GM23248 (cell line): ENCODE measurements around the gene PARD6B. TPM values are rescaled to one million over a fixed set of nuclear protein-coding genes. Genes with fewer than 3 reads are reported as not detected.
"Not testable (repeated sequence)": the region's sequence is repeated elsewhere in the genome, so short reads cannot be mapped to it uniquely, and the experiment has no call there.

Experiments used
- DNase-seq: peaks from one replicate; pipeline ENCODE4 v3.0.0-alpha.2; 2015
- H2AFZ ChIP-seq: fragments of 200-600 bp; sonication (generic); 2 replicates; pipeline ENCODE4 v1.6.1; 2016; ENCODE audit warnings: antibody characterized with exemption
- H3F3A ChIP-seq: fragments of 200-600 bp; sonication (generic); 2 replicates; pipeline ENCODE4 v1.6.1; 2016; ENCODE audit warnings: mild to moderate bottlenecking, antibody characterized with exemption, mixed run types; ENCODE audit not compliant: insufficient read depth
- H3K27ac ChIP-seq: fragments of 200-600 bp; sonication (generic); 2 replicates; pipeline ENCODE4 v1.5.1; 2016; ENCODE audit warnings: mild to moderate bottlenecking
- H3K27me3 ChIP-seq: fragments of 200-600 bp; sonication (generic); replicated peaks from 2 replicates; pipeline ENCODE4 v1.6.1; 2016; ENCODE audit warnings: mild to moderate bottlenecking; ENCODE audit not compliant: insufficient read depth
- H3K36me3 ChIP-seq: fragments of 200-600 bp; sonication (generic); 2 replicates; pipeline ENCODE4 v1.6.1; 2016; ENCODE audit warnings: low read depth, mild to moderate bottlenecking
- H3K4me1 ChIP-seq: fragments of 200-600 bp; sonication (generic); 2 replicates; pipeline ENCODE4 v1.6.1; 2016; ENCODE audit warnings: mild to moderate bottlenecking; ENCODE audit not compliant: insufficient read depth
- H3K4me2 ChIP-seq: fragments of 200-600 bp; sonication (generic); one replicate; pipeline ENCODE4 v1.6.1; 2016; ENCODE audit warnings: mild to moderate bottlenecking; ENCODE audit not compliant: unreplicated experiment
- H3K4me3 ChIP-seq: fragments of 200-600 bp; sonication (generic); 2 replicates; pipeline ENCODE4 v1.5.1; 2016; ENCODE audit warnings: mild to moderate bottlenecking
- H3K79me2 ChIP-seq: fragments of 200-600 bp; sonication (generic); 2 replicates; pipeline ENCODE4 v1.6.1; 2016; ENCODE audit warnings: mild to moderate bottlenecking; ENCODE audit not compliant: insufficient read depth
- H3K9ac ChIP-seq: fragments of 200-600 bp; sonication (generic); 2 replicates; pipeline ENCODE4 v1.6.1; 2016; ENCODE audit warnings: mild to moderate bottlenecking
- H3K9me2 ChIP-seq: fragments of 200-600 bp; sonication (generic); 2 replicates; pipeline ENCODE4 v1.6.1; 2016; ENCODE audit warnings: mixed run types, mild to moderate bottlenecking, moderate library complexity; ENCODE audit not compliant: insufficient read depth
- H3K9me3 ChIP-seq: fragments of 200-600 bp; sonication (generic); one replicate; pipeline ENCODE4 v1.6.1; 2017; ENCODE audit warnings: low read depth
- H4K20me1 ChIP-seq: fragments of 200-600 bp; sonication (generic); 2 replicates; pipeline ENCODE4 v1.6.0; 2016; ENCODE audit not compliant: insufficient read depth
- EZH2 ChIP-seq: fragments of 200-600 bp; sonication (generic); IDR thresholded peaks from 2 replicates; pipeline ENCODE4 v1.6.1; 2018; ENCODE audit warnings: antibody characterized with exemption, mild to moderate bottlenecking; ENCODE audit not compliant: insufficient read depth, poor library complexity, severe bottlenecking
- EZH2phosphoT487 ChIP-seq: fragments of 200-600 bp; sonication (generic); IDR thresholded peaks from 2 replicates; pipeline ENCODE4 v1.6.1; 2018; ENCODE audit warnings: antibody characterized with exemption, moderate library complexity, mild to moderate bottlenecking, low read depth; ENCODE audit not compliant: insufficient read depth
- WGBS, 2 experiments: methylation state at CpG; one replicate each; pipeline ENCODE4 v1.1.6; 2015 to 2017; ENCODE audit warnings: low lambda C conversion rate in 2 of 2, low coverage in 1 of 2; ENCODE audit errors: missing lambda C conversion rate in 2 of 2; 5-methylcytosine and 5-hydroxymethylcytosine counted together
- in situ Hi-C: fragments of 300-500 bp; cut with MboI; formaldehyde crosslinking; loops from 2 replicates; pipeline ENCODE4 v1.15.0; 2020
- polyA plus RNA-seq: library from polyadenylated mRNA; unstranded; fragments of >200 nt; fragmentation: Nextera tagmentation; extraction: Ambion mirVana; gene quantifications from 2 replicates; pipeline ENCODE4 v1.2.1, GENCODE V29; 2016
- total RNA-seq: library from RNA; depleted of rRNA; stranded (reverse); fragments of >200 nt; shearing (Covaris generic); gene quantifications from 2 replicates; pipeline ENCODE4 v1.2.3, GENCODE V29; 2014

PARD6B gene
- total and polyA plus RNA-seq, 2 experiments from 2014 or later = 0.16 TPM; not detected in 1

DNA sequence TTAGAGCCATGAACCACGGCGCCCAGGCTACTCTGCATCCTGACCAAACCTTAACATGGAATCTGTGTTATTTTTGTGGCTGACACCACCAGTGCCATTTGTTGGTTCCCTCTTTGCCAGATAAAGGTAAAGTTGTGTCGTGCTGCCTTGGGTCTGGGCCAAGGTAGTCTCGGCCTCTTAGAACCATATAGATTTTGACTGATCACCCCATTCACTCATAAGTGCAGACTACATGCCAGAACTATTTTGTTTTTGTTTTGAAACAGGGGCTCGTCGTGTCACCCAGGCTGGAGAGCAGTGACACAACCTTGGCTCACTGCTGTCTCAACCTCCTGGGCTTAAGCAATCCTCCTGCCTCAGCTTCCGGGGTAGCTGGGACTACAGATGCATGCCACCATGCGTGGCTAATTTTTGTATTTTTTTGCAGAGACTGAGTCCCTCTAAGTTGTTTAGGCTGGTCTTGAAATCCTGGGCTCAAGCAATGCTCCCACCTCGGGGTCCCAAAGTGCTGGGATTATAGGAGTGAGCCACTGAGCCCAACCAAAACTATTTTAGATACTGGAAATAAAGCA is 20.8 kb upstream of the PARD6B start:
- Histone ChIP-seq H3K27ac (peak overlapping the region; percentile 38; the same call in 1 of the 2 replicates), H3F3A (no peaks in the 10 kb centered on the region), H3K4me3 (no peak overlapping the region), H4K20me1 (no peaks in the 10 kb centered on the region), H3K27me3 (no peaks in the 10 kb centered on the region), H3K36me3 (no peaks in the 10 kb centered on the region), H3K4me1 (peaks cover 15% of the 10 kb centered on the region), H2AFZ (peak overlapping the region; percentile 37), H3K4me2 (peak overlapping the region; percentile 48), H3K9me3 (no peaks in the 10 kb centered on the region), H3K9me2 (no peaks in the 10 kb centered on the region), H3K9ac (peak overlapping the region; percentile 20; the same call in 1 of the 2 replicates), H3K79me2 (no peaks in the 10 kb centered on the region)
- in situ Hi-C loops = no loop called here
- 25 to 29% methylated on average over 9 of the region's 9 CpGs for WGBS, 2 experiments
- peak; percentile 85 for DNase-seq
- no peak for TF ChIP-seq EZH2
- TF ChIP-seq EZH2phosphoT487 = no peak

GRCh38 chr20:50711113-50711825 is 20.1 kb upstream of the PARD6B start:
- H3K9me3 ChIP-seq = no peaks in the 10 kb centered on the region
- H4K20me1 ChIP-seq = no peaks in the 10 kb centered on the region
- no peaks in the 10 kb centered on the region for H3F3A ChIP-seq
- 0 out of 2 replicates have a peak overlapping the region, but pooled peaks have one; percentile 10 for H3K27ac ChIP-seq
- H3K4me1 ChIP-seq = peaks cover 15% of the 10 kb centered on the region
- in situ Hi-C loops = no loop called here
- H3K27me3 ChIP-seq = no peaks in the 10 kb centered on the region
- no peaks in the 10 kb centered on the region for H3K36me3 ChIP-seq
- no peaks in the 10 kb centered on the region for H3K79me2 ChIP-seq
- 94 to 98% methylated on average over 13 of the region's 13 CpGs for WGBS, 2 experiments
- H2AFZ ChIP-seq = peak overlapping the region; percentile 37
- TF ChIP-seq EZH2 = no peak
- no peak for TF ChIP-seq EZH2phosphoT487
- 0 out of 2 replicates have a peak overlapping the region, but pooled peaks have one; percentile 20 for H3K9ac ChIP-seq
- no peak for DNase-seq
- no peaks in the 10 kb centered on the region for H3K9me2 ChIP-seq
- H3K4me3 ChIP-seq = no peak overlapping the region
- H3K4me2 ChIP-seq = no peak overlapping the region

GRCh38 chr20:50712771-50713656 is 18.4 kb upstream of the PARD6B start:
- TF ChIP-seq EZH2 (no peak), EZH2phosphoT487 (no peak)
- no peaks in the 10 kb centered on the region for H3K27me3 ChIP-seq
- in situ Hi-C loops = no loop called here
- no peak overlapping the region for H3K4me3 ChIP-seq
- H2AFZ ChIP-seq = 0 out of 2 replicates have a peak overlapping the region, but pooled peaks have one; percentile 47
- H3K9me3 ChIP-seq = no peaks in the 10 kb centered on the region
- no peak for DNase-seq
- no peaks in the 10 kb centered on the region for H3F3A ChIP-seq
- no peaks in the 10 kb centered on the region for H4K20me1 ChIP-seq
- H3K4me1 ChIP-seq = peaks cover 15% of the 10 kb centered on the region
- no peaks in the 10 kb centered on the region for H3K79me2 ChIP-seq
- H3K9ac ChIP-seq = no peak overlapping the region
- no peak overlapping the region for H3K4me2 ChIP-seq
- H3K9me2 ChIP-seq = no peaks in the 10 kb centered on the region
- WGBS, 2 experiments = 96 to 98% methylated on average over 7 of the region's 7 CpGs
- H3K36me3 ChIP-seq = no peaks in the 10 kb centered on the region
- H3K27ac ChIP-seq = no peak overlapping the region

- Histone ChIP-seq H3K79me2 (no peaks in the 10 kb centered on the region), H2AFZ (0 out of 2 replicates have a peak overlapping the region, but pooled peaks have one; percentile 47), H3K4me1 (peaks cover 15% of the 10 kb centered on the region), H3F3A (no peaks in the 10 kb centered on the region), H3K4me2 (no peak overlapping the region), H4K20me1 (no peaks in the 10 kb centered on the region), H3K27me3 (no peaks in the 10 kb centered on the region), H3K9ac (no peak overlapping the region), H3K27ac (no peak overlapping the region), H3K9me2 (no peaks in the 10 kb centered on the region), H3K9me3 (no peaks in the 10 kb centered on the region), H3K4me3 (no peak overlapping the region), H3K36me3 (no peaks in the 10 kb centered on the region)
- in situ Hi-C loops = no loop called here
- DNase-seq = peak; percentile 62
- no peak for TF ChIP-seq EZH2
- no peak for TF ChIP-seq EZH2phosphoT487
- WGBS, 2 experiments = 56 to 62% methylated on average over 7 of the region's 7 CpGs
These were observed 17.7 kb upstream of the PARD6B start for GRCh38 chr20:50713657-50714101.

DNA sequence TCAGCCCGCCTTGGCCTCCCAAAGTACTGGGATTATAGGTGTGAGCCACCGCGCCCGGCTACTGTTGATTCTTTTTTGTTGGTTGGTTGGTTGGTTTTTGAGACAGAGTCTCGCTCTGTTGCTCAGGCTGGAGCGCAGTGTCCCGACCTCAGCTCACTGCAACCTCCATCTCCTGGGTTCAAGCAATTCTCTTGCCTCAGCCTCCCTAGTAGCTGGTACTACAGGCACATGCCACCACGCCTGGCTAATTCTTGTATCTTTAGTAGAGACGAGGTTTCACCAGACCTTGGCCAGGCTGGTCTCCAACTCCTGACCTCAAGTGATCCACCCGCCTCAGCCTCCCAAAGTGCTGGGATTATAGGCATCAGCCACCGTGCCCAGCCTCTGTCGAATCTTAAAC is 17.0 kb upstream of the PARD6B start:
- H3K9me3 ChIP-seq, H2AFZ ChIP-seq, H3K36me3 ChIP-seq, DNase-seq, in situ Hi-C loops, H3K9me2 ChIP-seq, H4K20me1 ChIP-seq, H3K4me3 ChIP-seq, H3F3A ChIP-seq, H3K27me3 ChIP-seq, H3K4me2 ChIP-seq, H3K27ac ChIP-seq, H3K9ac ChIP-seq, H3K79me2 ChIP-seq: not testable (repeated sequence)
- 96% methylated on average over 12 of the region's 12 CpGs for WGBS, 2 experiments
- peaks cover 15% of the 10 kb centered on the region for H3K4me1 ChIP-seq
